K562 (cell line): ENCODE results near the gene MEX3D. TPM values are rescaled to one million over a fixed set of nuclear protein-coding genes. Genes with fewer than 3 reads are reported as not detected.

ENCODE experiments used
- ATAC-seq: fragments of 200-7000 bp; cut with Tn5 transposase; 3 replicates; pipeline ENCODE4 v1.9.1; 2020; ENCODE audit warnings: moderate library complexity
- BruUV-seq: library from RNA; stranded (reverse); fragments of 400-500 nt; replicated peaks from 2 replicates; lab custom pipeline; 2021; lab: Mats Ljungman, UMichigan
- CTCF ChIA-PET: fragments of 300-600 bp; formaldehyde crosslinking; extraction: SDS; loops from one replicate; lab custom pipeline; 2021; ENCODE audit warnings: low intra/inter-chr PET ratio; lab: Yijun Ruan, JAX
- POLR2A ChIA-PET: fragments of 300-600, 350-650 bp; sonication (Branson Sonifier 250); formaldehyde crosslinking; extraction: SDS; loops from one replicate; lab custom pipeline; 2021; ENCODE audit warnings: antibody characterized with exemption, inconsistent platforms; lab: Yijun Ruan, JAX
- DNase-seq, 4 experiments: peaks; one replicate each; pipeline versions ENCODE4 v3.0.0 to v3.0.0-alpha.2; 2011 to 2018; ENCODE audit warnings: low spot score in 3 of 4, mixed read lengths in 3 of 4; ENCODE audit errors: extremely low read depth in 1 of 4
- FAIRE-seq: peaks from 2 replicates; lab custom pipeline; 2011; peaks lifted over from hg19 to GRCh38; lab: Jason Lieb, UNC
- H2AFZ ChIP-seq: 2 replicates; pipeline ENCODE4 v1.6.0; 2011; ENCODE audit warnings: low read depth, low read length, control low read depth, inconsistent platforms
- H3K27ac ChIP-seq: fragments of 200-600 bp; 3 replicates; pipeline ENCODE4 v1.8.0; 2011; ENCODE audit warnings: low read depth, mild to moderate bottlenecking, control low read depth, inconsistent platforms, low read length, moderate library complexity, mixed read lengths; ENCODE audit errors: extremely low read depth
- H3K27me3 ChIP-seq, 2 experiments: fragments of 300-600 bp in 1 of 2; 2 replicates in 1 of 2; 3 replicates in 1 of 2; pipeline versions ENCODE4 v1.6.0 to v1.8.0; 2011; ENCODE audit warnings: inconsistent platforms in 2 of 2, low read length in 2 of 2, mild to moderate bottlenecking in 1 of 2, mixed read lengths in 1 of 2, moderate library complexity in 1 of 2; ENCODE audit not compliant: control insufficient read depth in 2 of 2, insufficient read depth in 2 of 2
- H3K36me3 ChIP-seq: fragments of 300-600 bp; 3 replicates; pipeline ENCODE4 v1.8.0; 2011; ENCODE audit warnings: mild to moderate bottlenecking, low read length, inconsistent platforms; ENCODE audit not compliant: control insufficient read depth, insufficient read depth
- H3K4me1 ChIP-seq, 2 experiments: fragments of 200-600 bp in 1 of 2; replicated peaks in 1 of 2; 2 replicates in 1 of 2; 3 replicates in 1 of 2; pipeline versions ENCODE4 v1.5.1 to v1.8.0; 2011; ENCODE audit warnings: inconsistent platforms in 2 of 2, low read length in 2 of 2, mild to moderate bottlenecking in 1 of 2, mixed read lengths in 1 of 2, moderate library complexity in 1 of 2; ENCODE audit not compliant: control insufficient read depth in 2 of 2, insufficient read depth in 2 of 2
- H3K4me2 ChIP-seq: 2 replicates; pipeline ENCODE4 v1.6.1; 2011; ENCODE audit warnings: low read length, control low read depth, inconsistent platforms, mixed read lengths; ENCODE audit not compliant: insufficient read depth
- H3K4me3 ChIP-seq: fragments of 200-600 bp; sonication (generic), shearing (Covaris generic); 2 replicates; pipeline ENCODE4 v1.5.1; 2016; ENCODE audit warnings: control low read depth, inconsistent platforms
- H3K79me2 ChIP-seq: fragments of 200-600 bp; 3 replicates; pipeline ENCODE4 v1.8.0; 2011; ENCODE audit warnings: low read length, inconsistent platforms; ENCODE audit not compliant: control insufficient read depth, insufficient read depth
- H3K9ac ChIP-seq, 2 experiments: 2 replicates each; pipeline versions ENCODE4 v1.6.0 to v1.6.1; 2011; ENCODE audit warnings: low read depth in 2 of 2, low read length in 2 of 2, control low read depth in 1 of 2, inconsistent platforms in 1 of 2, mild to moderate bottlenecking in 1 of 2, mixed read lengths in 1 of 2; ENCODE audit not compliant: insufficient read depth in 1 of 2
- H3K9me1 ChIP-seq: one replicate; pipeline ENCODE4 v1.6.0; 2011; ENCODE audit warnings: inconsistent platforms, mild to moderate bottlenecking, low read length, moderate library complexity; ENCODE audit not compliant: control insufficient read depth, insufficient read depth
- H3K9me3 ChIP-seq: replicated peaks from 2 replicates; pipeline ENCODE4 v1.5.1; 2011; ENCODE audit warnings: low read depth, low read length, inconsistent platforms; ENCODE audit not compliant: control insufficient read depth, insufficient read depth
- H4K20me1 ChIP-seq: replicated peaks from 2 replicates; pipeline ENCODE4 v1.6.1; 2011; ENCODE audit warnings: low read length, inconsistent platforms, mixed read lengths; ENCODE audit not compliant: control insufficient read depth, insufficient read depth
- CREM ChIP-seq: IDR thresholded peaks from 2 replicates; pipeline ENCODE4 v1.6.1; 2014; ENCODE audit warnings: antibody characterized with exemption, low read depth
- PML ChIP-seq: IDR thresholded peaks from 2 replicates; pipeline ENCODE4 v1.6.1; 2012; ENCODE audit warnings: low read length, inconsistent platforms
- ZSCAN32 ChIP-seq: fragments of 450-650 bp; formaldehyde crosslinking; IDR thresholded peaks from 2 replicates; pipeline ENCODE4 v1.4.0; 2020; ENCODE audit warnings: mild to moderate bottlenecking, moderate library complexity
- WGBS: fragments of 100-300 bp; shearing (Covaris generic); methylation state at CpG from one replicate; pipeline ENCODE4 v1.1.6; 2016; ENCODE audit warnings: low coverage, mixed read lengths; ENCODE audit not compliant: insufficient coverage; ENCODE audit errors: missing lambda C conversion rate; 5-methylcytosine and 5-hydroxymethylcytosine counted together
- in situ Hi-C: fragments of 300-500 bp; cut with MboI; formaldehyde crosslinking; loops from 4 replicates; pipeline ENCODE4 v1.15.0; 2018; ENCODE audit warnings: inconsistent platforms, mixed read lengths
- intact Hi-C: fragments of 100-400 bp; cut with micrococcal nuclease; formaldehyde crosslinking; loops from 2 replicates; pipeline ENCODE4 v1.14.2; 2022
- polyA plus RNA-seq, 8 experiments: library from polyadenylated mRNA; depleted of rRNA in 4 of 8; stranded (reverse) in 5 of 8; unstranded in 3 of 8; fragments of >200 nt; fragmentation: Nextera tagmentation in 2 of 8; fragmentation: Illumina TruSeq in 1 of 8; extraction: Ambion mirVana in 2 of 8; extraction: Trizol in 1 of 8; gene quantifications; 2 replicates each; pipeline versions ENCODE4 v1.2.1 to v1.2.3, GENCODE V29; 2011 to 2014; ENCODE audit warnings: inconsistent platforms in 1 of 8, missing spikeins in 1 of 8
- total RNA-seq, 7 experiments: library from RNA; depleted of rRNA in 6 of 7; stranded (reverse); fragments of >200 nt in 6 of 7; fragmentation: Illumina TruSeq in 2 of 7; extraction: Trizol in 2 of 7; gene quantifications; 2 replicates each; pipeline versions ENCODE4 v1.2.1 to v1.2.3, GENCODE V29; 2011 to 2021; ENCODE audit warnings: low replicate concordance in 1 of 7
- TF ChIP-seq, protein P1 (sequence below), 3 experiments: fragments of 200-800 bp in 1 of 3; sonication (Bioruptor generic) in 1 of 3; sonication (generic) in 1 of 3; formaldehyde crosslinking in 1 of 3; IDR thresholded peaks; 2 replicates each; pipeline versions ENCODE4 v1.6.1 to v1.8.0; 2016 to 2022; ENCODE audit warnings: mild to moderate bottlenecking in 2 of 3, missing compliant biosample characterization in 2 of 3, missing genetic modification characterization in 2 of 3, missing genetic modification reagents in 1 of 3

Gene MEX3D
- total and polyA plus RNA-seq, 9 of the 15 experiments (the other 6 are each of a cell fraction or from before 2014, with no cell fraction given): 1.7 to 39.3 (median 5.7) TPM

DNA sequence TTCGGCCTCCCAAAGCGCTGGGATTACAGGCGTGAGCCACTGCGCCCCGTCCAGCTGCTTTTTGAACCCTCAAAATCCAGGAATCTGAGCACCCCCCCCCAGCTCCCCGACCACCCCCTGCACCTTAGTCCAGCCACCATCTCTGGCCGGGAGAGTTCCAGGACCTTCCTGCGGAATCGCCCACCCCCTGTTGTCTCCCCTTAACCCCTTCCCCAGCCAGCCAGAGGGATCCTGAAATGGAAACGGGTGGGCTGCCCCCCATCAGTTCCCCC, 25.3 kb upstream of the MEX3D start:
- Histone ChIP-seq H3K27ac (peak overlapping the region; percentile 76), H4K20me1 (peaks cover 9% of the 10 kb centered on the region; the same call in 1 of the 2 replicates), H3K27me3 (no peaks in the 10 kb centered on the region), H3K9ac (peak overlapping the region; percentile 68 to 98; a peak in 3 of 4 replicates), H3K4me3 (peak overlapping the region; percentile 59), H3K79me2 (peaks cover 43% of the 10 kb centered on the region), H3K4me1 (peaks cover 15 to 40% of the 10 kb centered on the region in 2 experiments), H3K36me3 (peaks cover 57% of the 10 kb centered on the region; the same call in 2 of the 3 replicates), H3K9me3 (no peaks in the 10 kb centered on the region), H2AFZ (no peak overlapping the region), H3K4me2 (peak overlapping the region; percentile 82), H3K9me1 (no peaks in the 10 kb centered on the region)
- ATAC-seq (no peak), DNase-seq (peak in 1 of 4 experiments; percentile 12), FAIRE-seq (no peak)
- ChIA-PET POLR2A (interaction anchor here (1.4 to 6.6 kb wide), 3 partner anchors 11 to 59 kb away, joined by 3 to 40 read pairs (median 13); partner anchors contain the start of genes TCF3 and UQCR11), CTCF (interaction anchor here (0.7 kb wide), 1 partner anchor 57 kb away, joined by 4 read pairs; no protein-coding TSS in a partner anchor)
- in situ Hi-C loops (no loop called here), intact Hi-C loops (no loop called here)
- BruUV-seq: no TSS peak
- TF ChIP-seq ZSCAN32: no peak
- no peak for TF ChIP-seq CREM
- TF ChIP-seq PML: no peak
- TF ChIP-seq, protein P1, sequence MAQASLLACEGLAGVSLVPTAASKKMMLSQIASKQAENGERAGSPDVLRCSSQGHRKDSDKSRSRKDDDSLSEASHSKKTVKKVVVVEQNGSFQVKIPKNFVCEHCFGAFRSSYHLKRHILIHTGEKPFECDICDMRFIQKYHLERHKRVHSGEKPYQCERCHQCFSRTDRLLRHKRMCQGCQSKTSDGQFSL (CRISPR knock-in tag; IDR thresholded peaks at IDR 0.05): no peak; the same call in 1 of the 2 replicates
- TF ChIP-seq, protein P1 (tag; IDR thresholded peaks at IDR 0.05): 0 out of 4 replicates have a peak, but pooled peaks of 1 of the 2 experiments have one; percentile 42
- WGBS: 65% methylated on average over 6 of the region's 10 CpGs
